ENCODE results near the gene KIAA1217. TPM values are rescaled to one million over a fixed set of nuclear protein-coding genes. Genes with fewer than 3 reads are reported as not detected.

KIAA1217 gene
- total RNA-seq, 2 experiments from 2014 or later = 0.31 to 1.1 TPM

DNA sequence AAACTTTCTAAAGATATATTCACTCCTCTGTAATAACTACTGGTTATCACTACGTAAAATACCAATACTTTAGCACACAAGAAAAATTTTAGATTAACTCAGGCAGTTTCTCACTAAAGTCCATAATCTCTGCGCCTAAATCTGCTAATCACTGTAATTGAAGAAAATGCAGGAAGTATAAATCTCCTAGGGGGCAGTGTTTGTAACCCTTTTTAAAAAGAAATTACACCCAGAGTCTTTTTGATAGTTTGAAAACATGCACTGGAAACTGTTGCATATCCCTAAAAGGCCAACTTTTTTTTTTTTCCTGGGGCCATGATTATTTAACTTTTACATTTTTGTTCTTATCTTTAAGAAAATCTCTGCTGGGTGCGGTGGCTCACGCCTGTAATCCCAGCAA, 209.6 kb downstream of the KIAA1217 start:
- Mint-ChIP-seq H3K9me3 (no peaks in the 10 kb centered on the region), H3K36me3 (no peaks in the 10 kb centered on the region), H3K27me3 (peaks cover 8% of the 10 kb centered on the region), H3K27ac (no peak overlapping the region), H3K4me1 (ENCODE audit: low read depth) (no peaks in the 10 kb centered on the region), H3K4me3 (no peak overlapping the region)
- ChIA-PET CTCF (no interaction called here), POLR2A (no interaction called here)
- intact Hi-C loops (cut with micrococcal nuclease) = no loop called here
- no peak for DNase-seq

DNA sequence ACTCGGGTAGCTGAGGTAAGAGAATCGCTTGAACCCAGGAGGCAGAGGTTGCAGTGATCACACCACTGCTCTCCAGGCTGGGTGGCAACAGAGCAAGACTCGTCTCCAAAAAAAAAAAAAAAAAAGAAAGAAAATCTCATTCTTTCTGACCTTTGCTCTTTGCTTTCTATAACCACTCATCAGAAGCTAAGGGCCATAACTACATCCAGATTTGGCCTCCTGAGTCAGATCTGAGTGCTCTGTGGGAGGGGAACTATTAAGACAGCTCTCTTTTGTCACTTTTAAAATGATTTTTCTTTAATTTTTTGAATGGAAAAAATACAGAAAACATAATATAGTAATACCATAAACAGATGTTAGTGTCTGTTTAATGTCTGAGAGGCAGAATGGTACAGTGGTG, 210.1 kb downstream of the KIAA1217 start:
- H3K36me3 Mint-ChIP-seq = no peaks in the 10 kb centered on the region
- no peak for DNase-seq
- no peaks in the 10 kb centered on the region for H3K9me3 Mint-ChIP-seq
- ChIA-PET CTCF (interaction anchor here (0.8 to 1.4 kb wide), 3 partner anchors 36 to 101 kb away, joined by 3 read pairs; no protein-coding TSS in a partner anchor), POLR2A (no interaction called here)
- H3K4me3 Mint-ChIP-seq = no peak overlapping the region
- no peak overlapping the region for H3K27ac Mint-ChIP-seq
- intact Hi-C loops (cut with micrococcal nuclease) = no loop called here
- H3K4me1 Mint-ChIP-seq (ENCODE audit: low read depth) = no peaks in the 10 kb centered on the region
- H3K27me3 Mint-ChIP-seq = peaks cover 8% of the 10 kb centered on the region

DNA sequence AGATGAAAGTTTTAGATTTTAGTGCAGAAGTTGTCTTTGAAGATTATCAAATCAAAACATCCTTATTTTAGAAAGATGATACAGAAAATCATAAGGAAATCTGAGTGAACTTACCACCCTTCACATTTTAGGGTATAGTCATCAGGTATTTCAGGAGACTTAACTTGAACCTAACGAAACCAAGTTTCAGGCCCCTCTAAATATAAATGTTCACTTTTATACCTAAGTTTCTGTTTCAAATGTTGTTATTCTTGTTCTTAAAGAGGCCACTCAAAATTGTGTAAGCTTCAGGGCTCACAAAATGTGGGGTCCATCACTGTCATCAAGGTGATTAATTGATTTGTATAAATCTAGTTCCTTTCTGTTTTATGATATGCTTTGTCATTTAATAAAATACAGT, 216.2 kb downstream of the KIAA1217 start:
- Mint-ChIP-seq H3K9me3 (no peaks in the 10 kb centered on the region), H3K36me3 (no peaks in the 10 kb centered on the region), H3K4me1 (ENCODE audit: low read depth) (no peaks in the 10 kb centered on the region), H3K4me3 (no peak overlapping the region), H3K27me3 (peaks cover 2% of the 10 kb centered on the region), H3K27ac (no peak overlapping the region)
- CTCF ChIA-PET = no interaction called here
- intact Hi-C loops (cut with micrococcal nuclease) = no loop called here
- POLR2A ChIA-PET = no interaction called here
- no peak for DNase-seq

DNA sequence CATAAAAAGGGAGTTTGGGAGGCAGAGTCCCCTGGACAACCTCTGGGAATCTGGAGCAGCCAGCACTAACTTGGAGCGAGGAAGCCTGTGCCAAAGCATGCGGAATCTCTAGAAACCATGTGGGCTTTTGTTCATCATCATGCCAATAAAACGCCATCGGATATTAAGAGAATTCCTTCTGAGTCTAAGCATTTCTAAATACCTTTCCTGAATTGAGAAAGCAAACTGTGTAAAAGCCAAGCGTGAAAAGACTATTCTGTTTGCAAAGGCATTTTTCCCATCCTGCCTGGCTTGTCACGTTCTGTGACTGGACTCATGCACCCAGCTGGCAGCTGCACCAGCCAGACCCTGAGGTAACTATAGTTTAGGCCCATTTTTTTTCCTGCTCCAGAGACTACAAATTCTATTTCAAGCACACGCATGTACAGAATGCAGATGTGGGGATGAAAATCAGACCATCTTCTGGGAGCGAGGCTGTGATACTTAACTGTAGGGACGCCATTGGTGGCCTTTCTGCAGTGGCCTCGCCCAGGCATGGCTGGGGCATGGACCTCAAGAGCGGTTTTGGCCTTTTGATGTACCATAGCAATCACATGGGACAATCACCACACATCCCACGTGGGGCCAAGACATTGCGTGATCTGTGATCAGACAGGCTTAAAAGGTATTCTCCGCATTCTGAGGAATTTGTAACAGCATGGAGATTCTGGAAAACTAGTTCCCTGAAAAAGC, 218.9 kb downstream of the KIAA1217 start:
- H3K27me3 Mint-ChIP-seq = no peaks in the 10 kb centered on the region
- H3K27ac Mint-ChIP-seq = no peak overlapping the region
- POLR2A ChIA-PET = no interaction called here
- no peak for DNase-seq
- H3K4me1 Mint-ChIP-seq (ENCODE audit: low read depth) = no peaks in the 10 kb centered on the region
- CTCF ChIA-PET = no interaction called here
- no peaks in the 10 kb centered on the region for H3K9me3 Mint-ChIP-seq
- intact Hi-C loops (cut with micrococcal nuclease) = no loop called here
- no peaks in the 10 kb centered on the region for H3K36me3 Mint-ChIP-seq
- no peak overlapping the region for H3K4me3 Mint-ChIP-seq

DNA sequence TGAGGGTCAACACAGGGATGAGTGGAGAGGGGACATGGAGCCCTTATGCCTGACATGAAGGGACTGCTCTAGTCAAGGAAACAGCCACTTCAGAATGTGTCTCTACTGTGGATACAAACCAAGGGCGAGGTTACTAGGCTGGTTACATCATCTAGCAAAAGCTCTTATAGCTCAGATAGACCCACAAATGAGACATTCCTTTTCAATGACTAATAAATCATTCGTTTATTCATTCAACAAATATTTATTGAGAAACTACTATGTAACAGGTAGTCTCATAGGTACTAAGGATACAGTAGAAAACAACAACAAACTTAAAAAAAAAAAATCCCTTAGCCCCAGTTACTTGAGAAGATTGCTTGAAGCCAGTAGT, 219.5 kb downstream of the KIAA1217 start:
- no peak overlapping the region for H3K4me3 Mint-ChIP-seq
- H3K27me3 Mint-ChIP-seq = no peaks in the 10 kb centered on the region
- ChIA-PET POLR2A (interaction anchor here (0.6 kb wide), 1 partner anchor 11 kb away, joined by 3 read pairs; no protein-coding TSS in a partner anchor), CTCF (no interaction called here)
- intact Hi-C loops (cut with micrococcal nuclease) = no loop called here
- no peaks in the 10 kb centered on the region for H3K4me1 Mint-ChIP-seq (ENCODE audit: low read depth)
- no peaks in the 10 kb centered on the region for H3K9me3 Mint-ChIP-seq
- no peak for DNase-seq
- no peak overlapping the region for H3K27ac Mint-ChIP-seq
- no peaks in the 10 kb centered on the region for H3K36me3 Mint-ChIP-seq

DNA sequence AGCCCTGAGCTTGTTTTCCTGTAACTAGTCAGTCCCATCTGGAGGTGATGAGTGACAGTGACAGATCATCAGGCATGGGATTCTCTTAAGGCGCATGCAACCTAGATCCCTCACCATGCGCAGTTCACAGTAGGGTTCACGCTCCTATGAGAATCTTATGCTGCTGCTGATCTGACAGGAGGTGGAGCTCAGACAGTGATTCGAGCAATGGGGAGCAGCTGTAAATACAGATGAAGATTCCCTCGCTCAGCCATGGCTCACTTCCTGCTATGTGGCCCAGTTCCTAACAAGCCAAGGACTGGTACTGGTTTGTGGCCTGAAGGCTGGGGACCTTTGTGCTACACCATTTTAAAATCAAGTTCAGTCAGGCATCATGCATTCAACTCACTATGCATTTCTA, 221.7 kb downstream of the KIAA1217 start:
- intact Hi-C loops (cut with micrococcal nuclease) = no loop called here
- H3K36me3 Mint-ChIP-seq = no peaks in the 10 kb centered on the region
- peaks cover 4% of the 10 kb centered on the region for H3K4me1 Mint-ChIP-seq (ENCODE audit: low read depth)
- CTCF ChIA-PET = no interaction called here
- H3K4me3 Mint-ChIP-seq = no peak overlapping the region
- no peak overlapping the region for H3K27ac Mint-ChIP-seq
- H3K9me3 Mint-ChIP-seq = no peaks in the 10 kb centered on the region
- DNase-seq = no peak
- peaks cover 1% of the 10 kb centered on the region for H3K27me3 Mint-ChIP-seq
- POLR2A ChIA-PET = no interaction called here

DNA sequence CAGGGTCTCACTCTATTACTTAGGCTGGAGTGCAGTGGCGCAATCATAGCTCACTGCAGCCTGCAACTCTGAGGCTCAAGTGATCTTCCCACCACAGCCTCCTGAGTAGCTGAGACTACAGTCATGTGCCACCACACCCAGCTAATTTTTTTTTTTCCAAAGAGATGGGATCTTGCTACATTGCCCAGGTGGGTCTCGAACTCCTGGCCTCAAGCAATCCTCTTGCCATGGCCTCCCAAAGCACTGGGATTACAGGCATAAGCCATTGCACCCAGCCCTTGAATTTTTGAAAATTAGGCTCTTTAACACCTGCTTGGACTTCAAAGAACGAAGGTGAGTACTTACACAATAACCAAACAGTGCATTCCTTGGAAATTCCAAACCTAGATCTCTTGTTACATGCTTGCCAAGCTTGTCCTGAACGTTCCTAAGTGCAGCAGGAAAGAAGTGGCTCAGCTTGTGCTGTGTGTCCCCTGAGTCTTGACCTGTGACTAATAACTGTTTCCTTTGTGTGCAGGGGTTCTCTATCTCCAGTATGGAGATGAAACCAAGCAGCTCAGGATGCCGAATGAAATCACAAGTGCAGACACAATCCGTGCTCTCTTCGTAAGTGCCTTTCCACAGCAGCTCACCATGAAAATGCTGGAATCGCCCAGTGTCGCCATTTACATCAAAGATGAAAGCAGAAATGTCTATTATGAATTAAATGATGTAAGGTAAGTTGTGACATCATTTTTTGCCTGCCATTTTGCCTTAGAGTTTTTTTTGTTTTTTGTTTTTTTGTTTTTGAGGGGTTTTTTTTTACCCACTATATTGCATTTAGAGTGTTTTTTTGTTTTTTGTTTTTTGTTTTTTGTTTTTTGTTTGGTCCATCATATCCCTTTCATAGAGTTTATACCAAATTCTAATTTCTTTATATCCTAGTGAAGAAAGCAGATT, 223.8 kb downstream of the KIAA1217 start:
- intact Hi-C loops (cut with micrococcal nuclease) = no loop called here
- H3K27ac Mint-ChIP-seq = no peak overlapping the region
- CTCF ChIA-PET = no interaction called here
- DNase-seq = no peak
- H3K9me3 Mint-ChIP-seq = no peaks in the 10 kb centered on the region
- peaks cover 4% of the 10 kb centered on the region for H3K4me1 Mint-ChIP-seq (ENCODE audit: low read depth)
- H3K4me3 Mint-ChIP-seq = no peak overlapping the region
- H3K27me3 Mint-ChIP-seq = peaks cover 3% of the 10 kb centered on the region
- POLR2A ChIA-PET = interaction anchor here (0.7 kb wide), 1 partner anchor 47 kb away, joined by 5 read pairs; no protein-coding TSS in a partner anchor
- no peaks in the 10 kb centered on the region for H3K36me3 Mint-ChIP-seq

DNA sequence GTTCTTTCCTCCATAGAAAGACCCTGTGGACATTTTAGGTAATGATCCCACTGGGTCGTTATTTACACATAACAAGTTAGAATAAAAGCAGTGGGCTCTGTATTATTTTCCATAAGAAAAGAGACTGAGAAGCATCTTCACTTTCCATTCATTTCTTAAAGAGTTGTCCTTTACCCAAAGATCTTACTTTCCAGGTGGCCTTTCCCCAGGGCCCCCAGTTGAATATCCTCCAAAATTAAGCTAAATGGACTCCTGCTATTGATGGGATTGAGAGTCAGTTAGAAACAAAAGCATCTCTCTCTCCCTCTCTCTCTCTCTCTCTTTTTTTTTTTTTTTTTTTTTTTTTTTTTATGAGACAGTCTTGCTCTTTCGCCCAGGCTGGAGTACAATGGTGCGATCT, 224.8 kb downstream of the KIAA1217 start:
- no peaks in the 10 kb centered on the region for H3K36me3 Mint-ChIP-seq
- POLR2A ChIA-PET = no interaction called here
- no peak overlapping the region for H3K4me3 Mint-ChIP-seq
- peaks cover 4% of the 10 kb centered on the region for H3K4me1 Mint-ChIP-seq (ENCODE audit: low read depth)
- intact Hi-C loops (cut with micrococcal nuclease) = no loop called here
- no peaks in the 10 kb centered on the region for H3K9me3 Mint-ChIP-seq
- H3K27ac Mint-ChIP-seq = no peak overlapping the region
- no peak for DNase-seq
- CTCF ChIA-PET = interaction anchor here (1.1 kb wide), 1 partner anchor 84 kb away, joined by 3 read pairs; no protein-coding TSS in a partner anchor
- peaks cover 9% of the 10 kb centered on the region for H3K27me3 Mint-ChIP-seq

DNA sequence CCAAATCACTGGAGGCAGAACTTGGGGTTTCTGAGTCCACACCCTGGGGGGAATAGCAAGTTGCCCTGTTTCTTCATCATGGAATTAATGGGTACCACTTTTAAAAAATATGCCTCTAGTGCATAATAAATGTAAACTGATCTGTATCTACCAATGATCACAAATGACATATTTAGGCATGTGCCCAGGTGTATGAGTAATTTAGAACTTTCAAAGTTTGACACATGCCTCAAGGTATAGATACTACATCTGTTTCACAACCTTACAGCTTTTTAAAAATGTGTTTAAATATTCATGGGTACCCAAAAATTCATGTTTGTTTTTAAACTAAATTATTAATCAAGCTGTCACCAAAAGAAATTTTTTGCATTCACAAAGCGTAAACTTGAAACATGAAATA, 226.0 kb downstream of the KIAA1217 start:
- no peak for DNase-seq
- no peaks in the 10 kb centered on the region for H3K9me3 Mint-ChIP-seq
- ChIA-PET POLR2A (no interaction called here), CTCF (interaction anchor here (0.9 to 1.2 kb wide), 3 partner anchors 12 to 440 kb away, joined by 3 read pairs; no protein-coding TSS in a partner anchor)
- H3K4me3 Mint-ChIP-seq = no peak overlapping the region
- H3K27me3 Mint-ChIP-seq = peaks cover 17% of the 10 kb centered on the region
- peaks cover 4% of the 10 kb centered on the region for H3K4me1 Mint-ChIP-seq (ENCODE audit: low read depth)
- intact Hi-C loops (cut with micrococcal nuclease) = no loop called here
- H3K27ac Mint-ChIP-seq = no peak overlapping the region
- H3K36me3 Mint-ChIP-seq = no peaks in the 10 kb centered on the region

DNA sequence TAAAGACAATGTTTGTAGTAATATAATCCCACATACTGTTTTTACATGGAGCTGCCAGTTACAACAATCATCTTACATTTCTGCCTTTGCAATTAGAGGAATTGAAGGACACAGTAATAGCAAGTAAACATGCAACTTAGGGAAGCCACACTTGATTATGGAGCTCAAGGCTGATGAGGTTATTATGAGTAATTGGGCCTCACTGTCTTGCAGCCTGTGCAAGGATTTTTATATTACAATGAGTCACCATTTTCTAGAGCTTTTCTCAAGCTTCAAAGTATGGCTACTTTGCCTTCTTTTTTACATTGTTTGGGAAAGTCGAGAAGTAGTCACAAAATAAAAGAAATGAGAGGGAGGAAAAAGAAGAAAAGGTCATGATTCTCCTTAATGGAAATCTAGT, 226.4 kb downstream of the KIAA1217 start:
- DNase-seq = no peak
- peaks cover 17% of the 10 kb centered on the region for H3K27me3 Mint-ChIP-seq
- no peaks in the 10 kb centered on the region for H3K9me3 Mint-ChIP-seq
- no peak overlapping the region for H3K27ac Mint-ChIP-seq
- H3K4me3 Mint-ChIP-seq = no peak overlapping the region
- CTCF ChIA-PET = interaction anchor here (0.9 to 1.2 kb wide), 2 partner anchors 11 to 441 kb away, joined by 3 read pairs; no protein-coding TSS in a partner anchor
- POLR2A ChIA-PET = no interaction called here
- H3K4me1 Mint-ChIP-seq (ENCODE audit: low read depth) = peaks cover 4% of the 10 kb centered on the region
- intact Hi-C loops (cut with micrococcal nuclease) = no loop called here
- H3K36me3 Mint-ChIP-seq = no peaks in the 10 kb centered on the region

DNA sequence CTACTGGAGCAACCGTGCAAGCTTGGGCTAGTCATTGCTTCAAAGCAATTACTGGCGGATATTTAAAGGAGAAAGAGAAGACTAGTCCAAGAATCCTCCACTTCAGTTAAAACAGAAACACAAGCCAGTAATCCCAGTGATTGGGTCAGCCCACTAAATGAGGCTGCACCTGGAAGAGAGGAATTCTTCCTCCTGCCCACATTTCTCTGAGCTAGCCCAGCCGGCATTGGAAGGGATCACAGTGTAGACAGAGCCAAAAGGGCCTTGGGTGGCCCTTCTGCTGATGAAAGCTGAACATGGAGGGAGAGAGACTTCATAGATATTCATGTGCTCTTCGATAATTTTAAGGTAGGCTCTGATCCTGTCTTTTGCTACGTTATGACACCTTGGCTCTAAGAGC, 228.4 kb downstream of the KIAA1217 start:
- peaks cover 4% of the 10 kb centered on the region for H3K4me1 Mint-ChIP-seq (ENCODE audit: low read depth)
- no peak overlapping the region for H3K4me3 Mint-ChIP-seq
- CTCF ChIA-PET = no interaction called here
- H3K36me3 Mint-ChIP-seq = no peaks in the 10 kb centered on the region
- H3K9me3 Mint-ChIP-seq = no peaks in the 10 kb centered on the region
- POLR2A ChIA-PET = no interaction called here
- H3K27me3 Mint-ChIP-seq = peaks cover 17% of the 10 kb centered on the region
- DNase-seq = no peak
- H3K27ac Mint-ChIP-seq = no peak overlapping the region
- intact Hi-C loops (cut with micrococcal nuclease) = no loop called here

DNA sequence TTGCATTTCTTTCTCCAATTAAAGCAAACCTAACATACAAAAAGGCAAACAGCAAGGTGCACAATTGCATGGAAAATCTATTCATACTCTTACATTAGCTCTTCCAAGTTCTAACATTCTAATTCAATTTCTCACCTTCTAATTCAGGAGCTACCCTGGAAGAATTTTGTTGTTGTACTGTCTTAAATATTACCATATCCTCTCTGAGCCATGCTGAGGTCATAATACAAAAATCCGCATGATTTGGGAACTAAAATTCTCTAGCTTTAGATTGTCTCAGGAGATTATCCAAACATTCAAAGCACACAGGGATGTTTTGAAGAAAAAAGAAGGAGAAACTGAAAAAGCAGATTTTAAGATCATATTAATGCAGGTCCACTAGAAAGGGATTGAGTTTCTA, 229.9 kb downstream of the KIAA1217 start:
- CTCF ChIA-PET = no interaction called here
- Mint-ChIP-seq H3K36me3 (no peaks in the 10 kb centered on the region), H3K4me3 (no peak overlapping the region), H3K27ac (no peak overlapping the region), H3K4me1 (ENCODE audit: low read depth) (peaks cover 4% of the 10 kb centered on the region), H3K9me3 (no peaks in the 10 kb centered on the region), H3K27me3 (peaks cover 19% of the 10 kb centered on the region)
- POLR2A ChIA-PET = no interaction called here
- DNase-seq = no peak
- intact Hi-C loops (cut with micrococcal nuclease) = no loop called here

Data from activated CD4-positive, alpha-beta memory T cell treated with anti-CD3 and anti-CD28 coated beads for 36 hours (primary cell).